ENCODE results near the gene DDX3X. TPM values are rescaled to one million over a fixed set of nuclear protein-coding genes. Genes with fewer than 3 reads are reported as not detected.
"Not testable (repeated sequence)": the region's sequence is repeated elsewhere in the genome, so short reads cannot be mapped to it uniquely, and the experiment has no call there.

The DDX3X gene
- total and polyA plus RNA-seq, 8 donors: 38.3 to 434 (median 110) TPM

DNA sequence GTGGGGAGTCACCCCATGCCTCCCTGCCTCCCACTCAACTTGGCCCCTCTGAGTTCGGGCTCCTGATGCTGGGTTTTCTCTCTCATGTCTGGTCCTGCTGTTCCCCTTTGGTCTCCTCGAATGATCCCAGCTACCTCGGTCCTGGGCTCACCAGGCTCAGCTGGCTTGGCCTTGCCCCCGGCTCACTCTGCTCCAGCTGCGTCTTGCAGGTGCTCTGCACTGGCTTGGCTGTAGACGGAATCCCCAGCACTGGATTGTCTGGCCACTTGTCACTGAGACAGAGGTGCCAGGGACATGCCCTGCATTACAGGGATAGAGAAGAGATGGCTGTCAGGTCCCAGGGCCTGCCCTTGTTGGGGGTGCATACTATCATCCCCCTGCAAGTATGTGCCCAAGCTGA, 71.6 kb downstream of the DDX3X start:
- Histone ChIP-seq H3K9me3 (no peaks in the 10 kb centered on the region), H3K36me3 (no peaks in the 10 kb centered on the region), H3K4me1 (no peaks in the 10 kb centered on the region), H3K4me3 (no peak overlapping the region), H3K27ac (no peak overlapping the region), H3K27me3 (peaks cover 0 to 8% (median 0%) of the 10 kb centered on the region in 3 donors)
- no peak for TF ChIP-seq POLR2AphosphoS5 (IDR thresholded peaks at IDR 0.05)
- TF ChIP-seq POLR2A (IDR thresholded peaks at IDR 0.05): no peak
- TF ChIP-seq, protein P1, sequence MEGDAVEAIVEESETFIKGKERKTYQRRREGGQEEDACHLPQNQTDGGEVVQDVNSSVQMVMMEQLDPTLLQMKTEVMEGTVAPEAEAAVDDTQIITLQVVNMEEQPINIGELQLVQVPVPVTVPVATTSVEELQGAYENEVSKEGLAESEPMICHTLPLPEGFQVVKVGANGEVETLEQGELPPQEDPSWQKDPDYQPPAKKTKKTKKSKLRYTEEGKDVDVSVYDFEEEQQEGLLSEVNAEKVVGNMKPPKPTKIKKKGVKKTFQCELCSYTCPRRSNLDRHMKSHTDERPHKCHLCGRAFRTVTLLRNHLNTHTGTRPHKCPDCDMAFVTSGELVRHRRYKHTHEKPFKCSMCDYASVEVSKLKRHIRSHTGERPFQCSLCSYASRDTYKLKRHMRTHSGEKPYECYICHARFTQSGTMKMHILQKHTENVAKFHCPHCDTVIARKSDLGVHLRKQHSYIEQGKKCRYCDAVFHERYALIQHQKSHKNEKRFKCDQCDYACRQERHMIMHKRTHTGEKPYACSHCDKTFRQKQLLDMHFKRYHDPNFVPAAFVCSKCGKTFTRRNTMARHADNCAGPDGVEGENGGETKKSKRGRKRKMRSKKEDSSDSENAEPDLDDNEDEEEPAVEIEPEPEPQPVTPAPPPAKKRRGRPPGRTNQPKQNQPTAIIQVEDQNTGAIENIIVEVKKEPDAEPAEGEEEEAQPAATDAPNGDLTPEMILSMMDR (IDR thresholded peaks at IDR 0.05): no peak
- no peak for TF ChIP-seq EP300 (IDR thresholded peaks at IDR 0.05)
- DNase-seq: no peak
- intact Hi-C loops (cut with DNase I; ENCODE audit: low total_unique reads): no loop called here
- 81 to 95% (median 93%) methylated on average over 6 of the region's 6 CpGs for WGBS, 5 donors

DNA sequence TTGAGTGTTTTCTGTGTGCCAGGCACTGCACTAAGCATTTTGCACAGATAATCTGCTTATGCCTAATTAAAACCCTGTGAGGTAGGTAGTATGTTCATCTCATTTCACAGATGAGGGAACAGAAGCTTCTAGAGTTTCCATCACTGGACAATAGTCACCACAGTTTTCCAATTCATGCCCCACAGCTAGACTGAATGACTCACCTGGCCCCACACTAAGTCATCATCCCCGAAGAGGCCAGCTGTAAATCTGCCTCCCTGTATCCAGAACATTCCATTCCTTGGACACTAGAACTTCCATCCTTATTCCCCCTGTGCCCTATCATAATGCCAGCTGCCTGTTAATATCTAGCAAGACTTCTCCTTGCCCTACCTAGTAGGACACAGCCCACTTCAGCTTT, 72.2 kb downstream of the DDX3X start:
- H3K9me3 ChIP-seq: no peaks in the 10 kb centered on the region
- no peaks in the 10 kb centered on the region for H3K36me3 ChIP-seq
- intact Hi-C loops (cut with DNase I; ENCODE audit: low total_unique reads): no loop called here
- no peak overlapping the region for H3K4me3 ChIP-seq
- H3K4me1 ChIP-seq: no peaks in the 10 kb centered on the region
- DNase-seq: no peak
- H3K27me3 ChIP-seq: peaks cover 0 to 8% (median 0%) of the 10 kb centered on the region in 3 donors
- H3K27ac ChIP-seq: no peak overlapping the region
- 68 to 86% (median 76%) methylated on average over 1 of the region's 1 CpG for WGBS, 5 donors
- TF ChIP-seq POLR2A (IDR thresholded peaks at IDR 0.05): no peak

- H3K27me3 ChIP-seq: peaks cover 0 to 10% (median 0%) of the 10 kb centered on the region in 3 donors
- H3K9me3 ChIP-seq: no peaks in the 10 kb centered on the region
- DNase-seq: no peak
- WGBS, 5 donors: 76 to 93% (median 80%) methylated on average over 4 of the region's 4 CpGs
- peaks cover 0 to 9% (median 0%) of the 10 kb centered on the region in 4 donors for H3K4me1 ChIP-seq
- TF ChIP-seq, protein P1 (IDR thresholded peaks at IDR 0.05): no peak
- no peak for TF ChIP-seq EP300 (IDR thresholded peaks at IDR 0.05)
- no peak for TF ChIP-seq POLR2A (IDR thresholded peaks at IDR 0.05)
- no peak for TF ChIP-seq POLR2AphosphoS5 (IDR thresholded peaks at IDR 0.05)
- H3K4me3 ChIP-seq: no peak overlapping the region
- H3K36me3 ChIP-seq: no peaks in the 10 kb centered on the region
- no peak overlapping the region for H3K27ac ChIP-seq
- intact Hi-C loops (cut with DNase I; ENCODE audit: low total_unique reads): no loop called here
Observed at GRCh38 chrX:41407816-41408215, 73.9 kb downstream of the DDX3X start.

- TF ChIP-seq, protein P1 (IDR thresholded peaks at IDR 0.05): no peak
- TF ChIP-seq POLR2A (IDR thresholded peaks at IDR 0.05) (no peak), EP300 (IDR thresholded peaks at IDR 0.05) (no peak), POLR2AphosphoS5 (IDR thresholded peaks at IDR 0.05) (no peak)
- intact Hi-C loops (cut with DNase I; ENCODE audit: low total_unique reads): no loop called here
- peaks cover 0 to 9% (median 0%) of the 10 kb centered on the region in 4 donors for H3K4me1 ChIP-seq
- no peak for DNase-seq
- H3K27me3 ChIP-seq: peaks cover 0 to 10% (median 0%) of the 10 kb centered on the region in 3 donors
- no peak overlapping the region for H3K4me3 ChIP-seq
- no peaks in the 10 kb centered on the region for H3K36me3 ChIP-seq
- no peak overlapping the region for H3K27ac ChIP-seq
- no peaks in the 10 kb centered on the region for H3K9me3 ChIP-seq
- 89 to 100% (median 92%) methylated on average over 4 to 9 of the region's 9 CpGs for WGBS, 5 donors
Observed at GRCh38 chrX:41408576-41408975, 74.6 kb downstream of the DDX3X start.

- Histone ChIP-seq H3K4me3 (no peak overlapping the region), H3K36me3 (no peaks in the 10 kb centered on the region), H3K27ac (no peak overlapping the region), H3K27me3 (peaks cover 0 to 10% (median 0%) of the 10 kb centered on the region in 3 donors), H3K9me3 (no peaks in the 10 kb centered on the region), H3K4me1 (peaks cover 0 to 9% (median 0%) of the 10 kb centered on the region in 4 donors)
- DNase-seq: no peak
- WGBS, 5 donors: 80 to 94% (median 84%) methylated on average over 5 of the region's 5 CpGs
- intact Hi-C loops (cut with DNase I; ENCODE audit: low total_unique reads): no loop called here
- TF ChIP-seq EP300 (IDR thresholded peaks at IDR 0.05) (no peak), POLR2AphosphoS5 (IDR thresholded peaks at IDR 0.05) (no peak), POLR2A (IDR thresholded peaks at IDR 0.05) (no peak)
- TF ChIP-seq, protein P1 (IDR thresholded peaks at IDR 0.05): no peak
Observed at GRCh38 chrX:41409006-41409405, 75.0 kb downstream of the DDX3X start.

- H3K9me3 ChIP-seq; intact Hi-C loops (cut with DNase I; ENCODE audit: low total_unique reads); H3K4me1 ChIP-seq; H3K27ac ChIP-seq; DNase-seq; H3K4me3 ChIP-seq; H3K36me3 ChIP-seq: not testable (repeated sequence)
- 90 to 96% (median 91%) methylated on average over 10 of the region's 10 CpGs for WGBS, 5 donors
- peaks cover 0 to 10% (median 0%) of the 10 kb centered on the region in 3 donors for H3K27me3 ChIP-seq
Observed at GRCh38 chrX:41411222-41411621, 77.3 kb downstream of the DDX3X start.
